T-helper 2 cell treated with Interferon-gamma antibody and Interleukin-4, amounts not matched to agents 5 μg/mL and 100 μg/mL, for 36 hours (primary cell): Measurements from ENCODE around the gene MRPS6.

ENCODE experiments used
- DNase-seq: peaks from one replicate; pipeline ENCODE4 v3.0.0; 2021; ENCODE audit warnings: low spot score
- H3K27ac Mint-ChIP-seq: one replicate; pipeline ENCODE4 v1.8.0; 2021; ENCODE audit warnings: mild to moderate bottlenecking, mixed read lengths
- H3K27me3 Mint-ChIP-seq: one replicate; pipeline ENCODE4 v1.8.0; 2021; ENCODE audit warnings: low read depth, mixed read lengths
- H3K36me3 Mint-ChIP-seq: one replicate; pipeline ENCODE4 v1.8.0; 2021; ENCODE audit warnings: low read depth, mixed read lengths
- H3K4me1 Mint-ChIP-seq: one replicate; pipeline ENCODE4 v1.8.0; 2021; ENCODE audit warnings: low read depth, mixed read lengths
- H3K4me3 Mint-ChIP-seq: one replicate; pipeline ENCODE4 v1.8.0; 2022; ENCODE audit warnings: mild to moderate bottlenecking, moderate library complexity, mixed read lengths
- H3K9me3 Mint-ChIP-seq: one replicate; pipeline ENCODE4 v1.8.0; 2021; ENCODE audit warnings: mixed read lengths

MRPS6 gene

GRCh38 chr21:34141373-34141772, 68.0 kb downstream of the MRPS6 start:
- Mint-ChIP-seq H3K9me3 (peaks cover 31% of the 10 kb centered on the region), H3K4me1 (peaks cover 9% of the 10 kb centered on the region), H3K4me3 (no peak overlapping the region), H3K27me3 (no peaks in the 10 kb centered on the region), H3K36me3 (peaks cover 81% of the 10 kb centered on the region), H3K27ac (peak overlapping the region; percentile 41)
- DNase-seq, result no peak

- no peak for DNase-seq
- Mint-ChIP-seq H3K27me3 (no peaks in the 10 kb centered on the region), H3K4me3 (no peak overlapping the region), H3K36me3 (peaks cover 72% of the 10 kb centered on the region), H3K27ac (no peak overlapping the region), H3K4me1 (peaks cover 8% of the 10 kb centered on the region), H3K9me3 (peaks cover 18% of the 10 kb centered on the region)
These were observed 70.4 kb downstream of the MRPS6 start for GRCh38 chr21:34143685-34144182.

GRCh38 chr21:34144224-34144623, 70.8 kb downstream of the MRPS6 start:
- Mint-ChIP-seq H3K36me3 (peaks cover 70% of the 10 kb centered on the region), H3K4me1 (peaks cover 8% of the 10 kb centered on the region), H3K4me3 (no peak overlapping the region), H3K9me3 (peaks cover 18% of the 10 kb centered on the region), H3K27ac (no peak overlapping the region), H3K27me3 (no peaks in the 10 kb centered on the region)
- DNase-seq, result no peak

GRCh38 chr21:34147792-34148418, 74.5 kb downstream of the MRPS6 start:
- H3K9me3 Mint-ChIP-seq, result peaks cover 18% of the 10 kb centered on the region
- no peak for DNase-seq
- peaks cover 8% of the 10 kb centered on the region for H3K4me1 Mint-ChIP-seq
- H3K27ac Mint-ChIP-seq, result no peak overlapping the region
- H3K27me3 Mint-ChIP-seq, result no peaks in the 10 kb centered on the region
- H3K4me3 Mint-ChIP-seq, result no peak overlapping the region
- H3K36me3 Mint-ChIP-seq, result peaks cover 54% of the 10 kb centered on the region

- Mint-ChIP-seq H3K4me3 (no peak overlapping the region), H3K27me3 (no peaks in the 10 kb centered on the region), H3K4me1 (peaks cover 13% of the 10 kb centered on the region), H3K27ac (no peak overlapping the region), H3K36me3 (peaks cover 54% of the 10 kb centered on the region), H3K9me3 (peaks cover 23% of the 10 kb centered on the region)
- no peak for DNase-seq
These were observed 75.0 kb downstream of the MRPS6 start for GRCh38 chr21:34148419-34148804.

- Mint-ChIP-seq H3K9me3 (peaks cover 23% of the 10 kb centered on the region), H3K27me3 (no peaks in the 10 kb centered on the region), H3K4me3 (no peak overlapping the region), H3K27ac (no peak overlapping the region), H3K36me3 (peaks cover 48% of the 10 kb centered on the region), H3K4me1 (peaks cover 13% of the 10 kb centered on the region)
- DNase-seq, result no peak
These were observed 75.6 kb downstream of the MRPS6 start for GRCh38 chr21:34148826-34149558.

GRCh38 chr21:34152500-34152899, 79.1 kb downstream of the MRPS6 start:
- Mint-ChIP-seq H3K27me3 (no peaks in the 10 kb centered on the region), H3K4me3 (no peak overlapping the region), H3K9me3 (peaks cover 14% of the 10 kb centered on the region), H3K36me3 (peaks cover 26% of the 10 kb centered on the region), H3K27ac (peak overlapping the region; percentile 22), H3K4me1 (peaks cover 35% of the 10 kb centered on the region)
- no peak for DNase-seq

DNA sequence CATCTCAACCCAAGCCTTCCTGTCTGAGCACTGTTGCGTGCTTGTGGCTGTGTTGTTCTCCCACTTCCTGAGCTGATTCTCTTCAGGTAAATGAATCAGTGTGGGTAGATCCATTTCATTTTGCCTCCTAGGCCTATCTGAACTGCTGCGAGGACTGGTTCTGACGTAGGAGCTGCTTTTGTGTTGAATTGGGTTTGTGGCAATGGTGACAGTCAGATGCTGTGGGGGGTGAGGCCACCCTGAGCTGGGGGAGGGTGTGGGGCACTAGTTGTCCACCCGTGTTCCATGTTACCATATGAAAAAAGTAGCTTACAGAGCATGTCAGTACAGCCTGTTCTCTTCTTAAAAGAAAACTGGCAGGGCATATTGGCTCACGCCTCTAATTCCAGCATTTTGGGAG, 81.5 kb downstream of the MRPS6 start:
- H3K27me3 Mint-ChIP-seq, result no peaks in the 10 kb centered on the region
- peak overlapping the region; percentile 84 for H3K27ac Mint-ChIP-seq
- peaks cover 26% of the 10 kb centered on the region for H3K36me3 Mint-ChIP-seq
- peaks cover 36% of the 10 kb centered on the region for H3K4me1 Mint-ChIP-seq
- peak overlapping the region; percentile 58 for H3K4me3 Mint-ChIP-seq
- peaks cover 21% of the 10 kb centered on the region for H3K9me3 Mint-ChIP-seq
- DNase-seq, result peak; percentile 48

DNA sequence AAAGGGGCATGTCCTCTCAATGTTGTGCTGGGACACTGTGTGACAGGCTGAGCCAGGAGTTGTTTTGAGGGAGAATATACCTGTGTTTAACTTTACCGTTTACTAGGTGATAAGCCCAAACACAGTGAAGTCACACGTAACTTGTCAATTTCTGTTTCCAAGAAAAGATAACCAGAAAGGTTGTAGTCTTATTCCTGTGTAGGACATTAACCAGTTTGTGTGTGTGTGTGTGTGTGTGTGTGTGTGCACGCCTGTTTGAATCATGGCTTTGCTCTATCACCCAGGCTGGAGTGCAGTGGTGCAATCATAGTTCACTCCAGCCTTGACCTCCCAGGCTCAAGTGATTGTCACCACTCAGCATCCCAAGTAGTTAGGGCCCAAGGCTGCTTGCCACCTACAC, 83.6 kb downstream of the MRPS6 start:
- Mint-ChIP-seq H3K27ac (peak overlapping the region; percentile 53), H3K4me1 (peaks cover 34% of the 10 kb centered on the region), H3K27me3 (no peaks in the 10 kb centered on the region), H3K4me3 (no peak overlapping the region), H3K9me3 (peaks cover 26% of the 10 kb centered on the region), H3K36me3 (peaks cover 24% of the 10 kb centered on the region)
- DNase-seq, result no peak

- no peak overlapping the region for H3K4me3 Mint-ChIP-seq
- peaks cover 21% of the 10 kb centered on the region for H3K36me3 Mint-ChIP-seq
- H3K4me1 Mint-ChIP-seq, result peaks cover 31% of the 10 kb centered on the region
- H3K27me3 Mint-ChIP-seq, result no peaks in the 10 kb centered on the region
- peak overlapping the region; percentile 51 for H3K27ac Mint-ChIP-seq
- no peak for DNase-seq
- H3K9me3 Mint-ChIP-seq, result peaks cover 28% of the 10 kb centered on the region
These were observed 84.1 kb downstream of the MRPS6 start for GRCh38 chr21:34157521-34157920.

DNA sequence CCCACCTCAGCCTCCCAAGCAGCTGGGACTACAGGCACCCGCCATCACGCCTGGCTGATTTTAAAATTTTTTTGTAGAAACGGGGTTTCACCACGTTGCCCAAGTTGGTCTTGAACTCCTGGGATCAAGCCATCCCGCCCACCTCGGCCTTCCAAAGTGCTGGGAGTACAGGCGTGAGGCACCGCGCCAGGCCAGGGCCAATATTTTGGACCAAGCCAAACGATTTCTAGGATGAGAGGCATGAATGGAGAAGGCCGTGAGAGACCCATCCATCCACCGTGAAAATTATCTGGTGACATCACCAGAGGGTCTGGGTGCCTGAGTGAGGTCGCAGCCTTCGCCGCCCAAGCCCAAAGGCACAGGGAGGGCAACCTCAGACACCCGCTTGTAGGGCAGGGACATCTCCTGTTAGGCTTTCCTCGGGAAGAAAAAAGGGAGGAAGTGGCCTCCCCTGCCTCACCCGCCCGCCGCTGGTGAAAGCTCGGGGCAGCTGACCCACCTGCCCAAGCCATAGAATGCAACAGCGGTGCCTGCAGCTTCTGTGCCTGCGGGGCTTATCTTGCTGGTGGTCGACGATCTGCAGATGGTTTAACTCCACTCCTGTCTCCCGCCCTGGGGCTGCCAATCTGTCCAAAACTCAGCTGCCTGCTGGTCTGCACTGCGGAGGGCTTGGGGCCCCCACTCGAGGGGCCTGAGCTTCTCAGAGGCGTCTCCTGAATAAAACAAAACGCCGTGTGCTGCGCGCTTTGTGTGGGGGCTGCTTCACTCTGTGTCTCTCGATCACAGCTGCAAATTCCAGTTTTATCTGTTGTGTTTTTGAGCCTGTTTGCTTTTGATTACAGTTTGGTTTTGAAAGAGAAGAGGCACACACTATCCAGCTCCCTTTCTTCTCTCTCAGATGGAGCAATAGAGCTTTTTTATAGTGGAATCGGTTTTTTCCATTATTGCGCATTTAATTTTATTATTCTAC, 85.8 kb downstream of the MRPS6 start:
- Mint-ChIP-seq H3K4me3 (no peak overlapping the region), H3K27me3 (no peaks in the 10 kb centered on the region), H3K9me3 (peaks cover 34% of the 10 kb centered on the region), H3K36me3 (peaks cover 14% of the 10 kb centered on the region), H3K4me1 (peaks cover 22% of the 10 kb centered on the region), H3K27ac (no peak overlapping the region)
- DNase-seq, result no peak

GRCh38 chr21:34166468-34166867, 93.1 kb downstream of the MRPS6 start:
- H3K9me3 Mint-ChIP-seq, result peaks cover 84% of the 10 kb centered on the region

GRCh38 chr21:34170886-34171285, 97.5 kb downstream of the MRPS6 start:
- Mint-ChIP-seq H3K4me1 (no peaks in the 10 kb centered on the region), H3K9me3 (peaks cover 86% of the 10 kb centered on the region), H3K27ac (no peak overlapping the region), H3K4me3 (no peak overlapping the region), H3K27me3 (no peaks in the 10 kb centered on the region), H3K36me3 (peaks cover 35% of the 10 kb centered on the region)
- no peak for DNase-seq

More at GRCh38 chr21:34166468-34166867, 93.1 kb downstream of the MRPS6 start:
- no peak overlapping the region for H3K27ac Mint-ChIP-seq
- H3K27me3 Mint-ChIP-seq, result no peaks in the 10 kb centered on the region
- H3K36me3 Mint-ChIP-seq, result peaks cover 36% of the 10 kb centered on the region
- no peak overlapping the region for H3K4me3 Mint-ChIP-seq
- DNase-seq, result no peak
- H3K4me1 Mint-ChIP-seq, result no peaks in the 10 kb centered on the region
